ENCODE results near the gene RNF214. TPM values are rescaled to one million over a fixed set of nuclear protein-coding genes. Genes with fewer than 3 reads are reported as not detected.

The RNF214 gene
- total RNA-seq, 4 donors from 2014 or later, result 14.8 to 21.2 (median 17.4) TPM

DNA sequence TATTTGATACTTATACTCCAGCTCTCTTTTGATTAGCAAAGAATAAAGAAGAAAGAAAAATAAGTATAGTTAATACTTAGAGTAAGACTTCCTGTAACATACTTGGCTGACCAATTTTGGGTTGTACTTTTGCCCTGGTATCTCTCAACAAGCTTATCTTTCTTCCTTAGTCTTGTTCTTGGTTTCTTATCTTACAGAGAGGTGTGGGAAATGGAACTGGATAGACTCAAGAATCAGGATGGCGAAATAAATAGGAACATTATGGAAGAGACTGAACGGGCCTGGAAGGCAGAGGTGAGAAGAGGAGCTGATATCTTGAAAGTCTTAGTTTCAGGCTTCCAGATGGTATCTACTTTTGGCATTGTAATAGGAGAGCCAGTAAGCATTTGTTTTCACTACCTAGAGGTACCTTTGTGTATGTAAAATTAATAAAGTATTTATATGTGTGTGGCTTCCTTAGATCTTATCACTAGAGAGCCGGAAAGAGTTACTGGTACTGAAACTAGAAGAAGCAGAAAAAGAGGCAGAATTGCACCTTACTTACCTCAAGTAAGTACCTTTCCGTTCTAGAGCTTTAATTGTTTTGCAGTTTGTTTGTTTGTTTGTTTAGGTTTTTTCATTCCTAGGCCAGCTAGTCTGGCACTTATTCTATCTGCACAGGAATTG is 47.4 kb downstream of the RNF214 start:
- Histone ChIP-seq H3K27me3 (no peaks in the 10 kb centered on the region), H3K36me3 (peaks cover 0 to 64% of the 10 kb centered on the region in 2 donors), H3K4me1 (no peaks in the 10 kb centered on the region), H3K27ac (no peak overlapping the region), H3K4me3 (no peak overlapping the region), H3K9me3 (no peaks in the 10 kb centered on the region)
- no peak for ATAC-seq
- WGBS, 2 donors (ENCODE audit: low coverage in 1 of 2), result 71 to 86% methylated on average over 4 of the region's 4 CpGs
- TF ChIP-seq POLR2A (IDR thresholded peaks at IDR 0.05), result no peak
- no peak for TF ChIP-seq POLR2AphosphoS5 (IDR thresholded peaks at IDR 0.05)
- TF ChIP-seq EP300 (IDR thresholded peaks at IDR 0.05), result no peak
- TF ChIP-seq, protein P1, sequence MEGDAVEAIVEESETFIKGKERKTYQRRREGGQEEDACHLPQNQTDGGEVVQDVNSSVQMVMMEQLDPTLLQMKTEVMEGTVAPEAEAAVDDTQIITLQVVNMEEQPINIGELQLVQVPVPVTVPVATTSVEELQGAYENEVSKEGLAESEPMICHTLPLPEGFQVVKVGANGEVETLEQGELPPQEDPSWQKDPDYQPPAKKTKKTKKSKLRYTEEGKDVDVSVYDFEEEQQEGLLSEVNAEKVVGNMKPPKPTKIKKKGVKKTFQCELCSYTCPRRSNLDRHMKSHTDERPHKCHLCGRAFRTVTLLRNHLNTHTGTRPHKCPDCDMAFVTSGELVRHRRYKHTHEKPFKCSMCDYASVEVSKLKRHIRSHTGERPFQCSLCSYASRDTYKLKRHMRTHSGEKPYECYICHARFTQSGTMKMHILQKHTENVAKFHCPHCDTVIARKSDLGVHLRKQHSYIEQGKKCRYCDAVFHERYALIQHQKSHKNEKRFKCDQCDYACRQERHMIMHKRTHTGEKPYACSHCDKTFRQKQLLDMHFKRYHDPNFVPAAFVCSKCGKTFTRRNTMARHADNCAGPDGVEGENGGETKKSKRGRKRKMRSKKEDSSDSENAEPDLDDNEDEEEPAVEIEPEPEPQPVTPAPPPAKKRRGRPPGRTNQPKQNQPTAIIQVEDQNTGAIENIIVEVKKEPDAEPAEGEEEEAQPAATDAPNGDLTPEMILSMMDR (IDR thresholded peaks at IDR 0.05), result no peak

DNA sequence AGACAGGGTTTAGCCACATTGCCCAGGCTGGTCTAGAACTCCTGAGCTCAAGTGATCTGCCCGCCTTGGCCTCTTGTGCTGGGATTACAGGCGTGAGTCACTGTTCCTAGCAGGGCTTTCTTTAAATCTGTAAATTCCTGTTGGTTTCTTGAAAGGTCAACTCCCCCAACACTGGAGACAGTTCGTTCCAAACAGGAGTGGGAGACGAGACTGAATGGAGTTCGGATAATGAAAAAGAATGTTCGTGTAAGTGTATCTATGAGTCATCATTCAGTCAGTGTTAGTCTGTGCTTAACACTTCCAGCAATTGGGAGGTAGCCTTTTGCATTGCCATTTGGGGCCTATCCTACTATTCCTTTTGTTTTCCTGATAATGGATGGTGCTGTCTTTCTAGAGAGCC is 48.7 kb downstream of the RNF214 start:
- no peak for ATAC-seq
- H3K4me1 ChIP-seq, result no peaks in the 10 kb centered on the region
- H3K27me3 ChIP-seq, result no peaks in the 10 kb centered on the region
- H3K36me3 ChIP-seq, result peaks cover 0 to 70% of the 10 kb centered on the region in 2 donors
- H3K4me3 ChIP-seq, result no peak overlapping the region
- 23 to 48% methylated on average over 4 to 5 of the region's 6 CpGs for WGBS, 2 donors (ENCODE audit: low coverage in 1 of 2)
- TF ChIP-seq, protein P1 (IDR thresholded peaks at IDR 0.05), result no peak
- TF ChIP-seq POLR2A (IDR thresholded peaks at IDR 0.05) (no peak), EP300 (IDR thresholded peaks at IDR 0.05) (no peak), POLR2AphosphoS5 (IDR thresholded peaks at IDR 0.05) (no peak)
- H3K9me3 ChIP-seq, result no peaks in the 10 kb centered on the region
- H3K27ac ChIP-seq, result no peak overlapping the region

DNA sequence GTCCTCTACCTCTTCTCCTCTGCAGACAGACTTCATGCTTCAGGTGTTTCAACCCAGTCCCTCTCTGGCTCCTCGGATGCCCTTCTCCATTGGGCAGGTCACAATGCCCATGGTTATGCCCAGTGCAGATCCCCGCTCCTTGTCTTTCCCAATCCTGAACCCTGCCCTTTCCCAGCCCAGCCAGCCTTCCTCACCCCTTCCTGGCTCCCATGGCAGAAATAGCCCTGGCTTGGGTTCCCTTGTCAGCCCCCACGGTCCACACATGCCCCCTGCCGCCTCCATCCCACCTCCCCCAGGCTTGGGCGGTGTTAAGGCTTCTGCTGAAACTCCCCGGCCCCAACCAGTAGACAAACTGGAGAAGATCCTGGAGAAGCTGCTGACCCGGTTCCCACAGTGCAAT is 49.4 kb downstream of the RNF214 start:
- Histone ChIP-seq H3K9me3 (no peaks in the 10 kb centered on the region), H3K27ac (no peak overlapping the region), H3K27me3 (no peaks in the 10 kb centered on the region), H3K4me1 (no peaks in the 10 kb centered on the region), H3K4me3 (no peak overlapping the region), H3K36me3 (peaks cover 0 to 75% of the 10 kb centered on the region in 2 donors)
- no peak for ATAC-seq
- no peak for TF ChIP-seq POLR2AphosphoS5 (IDR thresholded peaks at IDR 0.05)
- TF ChIP-seq, protein P1 (IDR thresholded peaks at IDR 0.05), result no peak
- TF ChIP-seq POLR2A (IDR thresholded peaks at IDR 0.05), result no peak
- TF ChIP-seq EP300 (IDR thresholded peaks at IDR 0.05), result no peak
- WGBS, 2 donors (ENCODE audit: low coverage in 1 of 2), result 96 to 100% methylated on average over 2 to 5 of the region's 7 CpGs

DNA sequence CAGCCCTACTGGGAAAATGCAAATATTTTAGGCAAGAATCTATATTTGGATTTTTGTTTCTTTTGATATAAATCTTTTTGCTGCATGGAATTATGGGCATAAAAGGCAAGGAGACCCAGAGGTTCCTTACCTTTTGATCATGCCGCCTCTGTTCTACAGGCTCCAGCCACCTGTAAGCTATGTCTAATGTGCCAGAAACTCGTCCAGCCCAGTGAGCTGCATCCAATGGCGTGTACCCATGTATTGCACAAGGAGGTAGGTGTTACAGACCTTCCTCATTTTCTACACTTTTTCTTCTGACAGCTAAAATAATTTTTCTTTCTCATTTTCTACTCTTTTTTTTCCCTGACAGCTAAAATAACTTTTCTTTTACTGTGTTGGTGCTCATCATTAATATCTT is 50.5 kb downstream of the RNF214 start:
- no peaks in the 10 kb centered on the region for H3K4me1 ChIP-seq
- H3K36me3 ChIP-seq, result peaks cover 0 to 86% of the 10 kb centered on the region in 2 donors
- WGBS, 2 donors (ENCODE audit: low coverage in 1 of 2), result 86 to 100% methylated on average over 1 to 3 of the region's 3 CpGs
- H3K4me3 ChIP-seq, result no peak overlapping the region
- H3K27ac ChIP-seq, result no peak overlapping the region
- no peak for TF ChIP-seq POLR2A (IDR thresholded peaks at IDR 0.05)
- no peak for TF ChIP-seq EP300 (IDR thresholded peaks at IDR 0.05)
- no peak for TF ChIP-seq POLR2AphosphoS5 (IDR thresholded peaks at IDR 0.05)
- TF ChIP-seq, protein P1 (IDR thresholded peaks at IDR 0.05), result no peak
- no peaks in the 10 kb centered on the region for H3K9me3 ChIP-seq
- no peak for ATAC-seq
- H3K27me3 ChIP-seq, result no peaks in the 10 kb centered on the region

DNA sequence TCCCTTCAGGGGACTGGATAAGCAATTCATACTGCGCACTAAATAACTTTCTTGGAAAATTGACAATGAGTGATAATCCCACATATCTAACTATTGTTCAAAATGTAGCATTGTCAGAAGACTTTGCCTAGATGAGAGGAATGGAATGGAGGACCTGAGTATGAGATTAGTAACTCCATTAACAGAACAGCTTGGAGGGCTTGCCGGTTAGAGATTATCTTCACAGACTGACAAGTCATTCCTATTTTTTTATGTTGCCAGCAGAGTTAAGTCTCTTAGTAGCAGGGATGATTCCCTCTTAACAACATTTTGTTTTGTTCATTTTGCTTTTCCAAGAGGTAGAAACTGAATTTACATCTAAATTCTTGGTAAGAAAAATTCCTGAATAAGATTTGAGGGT is 51.6 kb downstream of the RNF214 start:
- TF ChIP-seq EP300 (IDR thresholded peaks at IDR 0.05), result no peak
- H3K36me3 ChIP-seq, result peaks cover 0 to 97% of the 10 kb centered on the region in 2 donors
- no peak overlapping the region for H3K27ac ChIP-seq
- H3K27me3 ChIP-seq, result no peaks in the 10 kb centered on the region
- WGBS, 2 donors (ENCODE audit: low coverage in 1 of 2), result 88 to 94% methylated on average over 2 of the region's 2 CpGs
- H3K4me1 ChIP-seq, result no peaks in the 10 kb centered on the region
- no peaks in the 10 kb centered on the region for H3K9me3 ChIP-seq
- H3K4me3 ChIP-seq, result no peak overlapping the region
- ATAC-seq, result no peak

Data from gastroesophageal sphincter (tissue), 4 donors.